Stimulated activated CD8-positive, alpha-beta memory T cell treated with anti-CD3 and anti-CD28 coated beads, Interleukin-15, amount 100 ng/mL, for 4 hours (primary cell): ENCODE data around the gene PASK.

ENCODE experiments used
- DNase-seq, 2 donors: peaks; one replicate each; pipeline ENCODE4 v3.0.0-alpha.2; 2020; ENCODE audit warnings: low read depth in 2 of 2

PASK gene

GRCh38 chr2:241066893-241067341 lies 82.4 kb downstream of the PASK start:
- no peak for DNase-seq

- no peak for DNase-seq
Measured at GRCh38 chr2:241066171-241066892, 82.9 kb downstream of the PASK start.

- DNase-seq = no peak
Measured at GRCh38 chr2:241065355-241065803, 83.9 kb downstream of the PASK start.

- no peak for DNase-seq
Measured at GRCh38 chr2:241064802-241065354, 84.4 kb downstream of the PASK start.

- DNase-seq = no peak
Measured at GRCh38 chr2:241064008-241064801, 85.1 kb downstream of the PASK start.

GRCh38 chr2:241063587-241063986 lies 85.7 kb downstream of the PASK start:
- no peak for DNase-seq

GRCh38 chr2:241063093-241063551 lies 86.2 kb downstream of the PASK start:
- no peak for DNase-seq

GRCh38 chr2:241062389-241063092 lies 86.7 kb downstream of the PASK start:
- DNase-seq = no peak

GRCh38 chr2:241061275-241061674 lies 88.0 kb downstream of the PASK start:
- no peak for DNase-seq
